Stimulated activated CD4-positive, alpha-beta T cell treated with anti-CD3 and anti-CD28 coated beads, Interleukin-15, amount 100 ng/mL, for 1 hour (primary cell): Measurements from ENCODE around the gene MOCOS.
"Not testable (repeated sequence)": the region's sequence is repeated elsewhere in the genome, so short reads cannot be mapped to it uniquely, and the experiment has no call there.

Experiments
- DNase-seq, 2 donors: peaks; one replicate each; pipeline ENCODE4 v3.0.0-alpha.2; 2020; ENCODE audit warnings: low read depth in 1 of 2, low spot score in 1 of 2

MOCOS gene

GRCh38 chr18:36200354-36200771 is 13.1 kb downstream of the MOCOS start:
- DNase-seq, result no peak

- DNase-seq, result no peak
Measured at GRCh38 chr18:36201765-36202164, 14.5 kb downstream of the MOCOS start.

- DNase-seq, result no peak
Measured at GRCh38 chr18:36203360-36203895, 16.1 kb downstream of the MOCOS start.

- no peak for DNase-seq
Measured at GRCh38 chr18:36205166-36205565, 17.9 kb downstream of the MOCOS start.

GRCh38 chr18:36207303-36207702 is 20.0 kb downstream of the MOCOS start:
- DNase-seq, result no peak

DNA sequence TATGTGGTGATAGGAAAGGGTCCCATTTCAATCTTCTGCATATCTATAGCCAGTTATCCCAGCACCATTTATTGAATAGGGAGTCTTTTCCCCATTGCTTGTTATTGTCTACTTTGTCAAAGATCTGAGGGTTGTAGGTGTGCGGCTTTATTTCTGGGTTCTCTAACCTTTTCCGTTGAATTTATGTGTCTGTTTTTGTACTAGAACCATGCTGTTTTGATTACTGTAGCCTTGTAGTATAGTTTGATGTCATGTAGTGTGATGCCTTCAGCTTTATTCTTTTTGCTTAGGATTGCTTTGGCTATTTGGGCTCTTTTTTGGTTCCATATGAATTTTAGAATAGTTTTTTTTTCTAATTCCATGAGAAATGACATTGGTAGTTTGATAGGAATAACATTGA is 20.7 kb downstream of the MOCOS start:
- DNase-seq, result not testable (repeated sequence)

DNA sequence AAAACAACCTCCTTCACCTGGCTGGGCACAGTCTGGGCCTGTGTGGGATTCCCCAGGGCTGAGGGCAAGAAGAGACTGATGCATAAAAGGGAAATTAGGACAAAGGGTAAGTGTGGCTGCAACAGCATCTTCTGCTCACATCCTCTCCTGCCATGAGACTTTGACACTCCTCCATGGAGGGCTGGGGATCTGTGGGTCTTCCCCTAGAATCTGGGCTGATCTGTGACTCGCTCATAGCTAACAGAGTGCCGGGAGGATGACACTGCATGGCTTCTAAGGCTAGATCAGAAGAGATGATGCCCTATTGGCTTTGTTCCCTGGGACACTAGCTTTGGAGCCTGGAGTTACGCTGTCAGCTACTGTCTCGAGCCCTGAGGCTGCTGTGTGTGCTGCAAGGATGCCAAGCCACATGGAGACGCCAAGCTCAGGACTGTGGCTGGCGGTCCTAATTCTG is 24.3 kb downstream of the MOCOS start:
- DNase-seq, result no peak

- DNase-seq, result no peak
Measured at GRCh38 chr18:36212301-36213171, 25.2 kb downstream of the MOCOS start.

DNA sequence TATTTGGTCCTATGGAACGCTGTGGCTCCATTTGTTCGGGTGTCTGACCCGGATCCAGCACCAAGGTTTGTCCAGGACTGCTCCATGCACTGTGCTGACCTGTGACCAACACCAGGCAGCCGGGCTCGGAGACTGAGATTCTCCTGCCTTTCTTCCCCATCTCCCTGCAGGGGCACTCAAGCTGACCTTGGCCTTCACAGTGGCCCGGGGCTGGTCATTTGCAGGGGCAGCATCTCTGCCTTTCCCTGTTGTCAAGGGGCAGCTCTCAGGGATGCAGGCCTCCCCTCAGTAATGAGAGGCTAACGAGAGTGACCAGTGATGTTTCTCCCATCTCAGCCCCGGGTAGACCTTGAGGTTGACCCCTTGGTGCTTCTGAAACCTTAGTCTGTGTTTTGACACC is 27.5 kb downstream of the MOCOS start:
- no peak for DNase-seq

DNA sequence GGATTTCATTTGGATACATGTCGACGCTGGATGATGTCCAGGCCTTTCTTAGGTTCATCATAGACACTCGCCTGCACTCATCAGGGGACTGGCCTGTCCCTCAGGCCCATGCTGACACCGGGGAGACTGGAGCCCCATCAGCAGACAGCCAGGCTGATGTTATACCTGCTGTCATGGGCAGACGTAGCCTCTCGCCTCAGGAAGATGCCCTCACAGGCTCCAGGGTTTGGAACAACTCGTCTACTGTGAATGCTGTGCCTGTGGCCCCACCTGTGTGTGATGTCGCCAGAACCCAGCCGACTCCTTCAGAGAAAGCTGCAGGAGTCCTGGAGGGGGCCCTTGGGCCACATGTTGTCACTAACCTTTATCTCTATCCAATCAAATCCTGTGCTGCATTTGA is 28.3 kb downstream of the MOCOS start:
- DNase-seq, result no peak

DNA sequence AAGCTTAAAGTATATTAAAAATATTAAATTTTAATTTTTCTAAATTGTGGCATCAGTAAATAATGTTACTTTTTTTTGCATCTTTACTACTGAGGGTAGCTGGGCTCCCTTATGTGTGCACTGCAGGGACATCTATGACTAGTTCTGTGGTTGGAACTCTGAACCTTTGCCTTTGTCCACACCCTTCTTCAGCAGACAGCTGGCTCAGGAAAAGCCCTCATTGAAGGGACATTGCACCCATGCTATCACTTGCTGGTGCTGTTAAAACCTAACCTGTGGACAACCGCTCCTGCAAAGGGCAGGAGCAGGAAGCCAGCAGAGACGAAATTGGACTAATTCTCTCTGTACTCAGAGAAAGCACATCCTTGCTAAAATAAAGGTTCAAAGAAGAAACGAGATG is 30.1 kb downstream of the MOCOS start:
- no peak for DNase-seq

DNA sequence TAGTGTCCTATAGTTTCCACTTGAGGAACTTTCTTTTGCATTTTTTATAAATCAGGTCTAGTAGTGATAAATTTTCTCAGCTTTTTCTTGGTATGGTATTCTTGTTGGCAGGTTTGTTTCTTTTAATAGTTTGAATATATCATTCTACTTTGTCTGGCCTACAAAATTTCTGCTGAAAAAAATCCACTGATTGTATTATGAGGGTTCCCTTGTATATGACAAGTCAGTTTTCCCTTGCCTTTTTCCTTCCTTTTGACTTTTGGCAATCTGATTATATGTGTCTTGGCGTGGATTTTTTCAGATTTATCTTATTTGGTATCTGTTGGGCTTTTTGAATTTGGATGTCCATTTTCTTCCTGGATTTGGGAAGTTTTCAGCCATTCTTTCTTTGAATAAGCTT is 41.9 kb downstream of the MOCOS start:
- no peak for DNase-seq

- not testable (repeated sequence) for DNase-seq
Measured at GRCh38 chr18:36240510-36240909, 53.2 kb downstream of the MOCOS start.

- no peak for DNase-seq
Measured at GRCh38 chr18:36241831-36242230, 54.5 kb downstream of the MOCOS start.

DNA sequence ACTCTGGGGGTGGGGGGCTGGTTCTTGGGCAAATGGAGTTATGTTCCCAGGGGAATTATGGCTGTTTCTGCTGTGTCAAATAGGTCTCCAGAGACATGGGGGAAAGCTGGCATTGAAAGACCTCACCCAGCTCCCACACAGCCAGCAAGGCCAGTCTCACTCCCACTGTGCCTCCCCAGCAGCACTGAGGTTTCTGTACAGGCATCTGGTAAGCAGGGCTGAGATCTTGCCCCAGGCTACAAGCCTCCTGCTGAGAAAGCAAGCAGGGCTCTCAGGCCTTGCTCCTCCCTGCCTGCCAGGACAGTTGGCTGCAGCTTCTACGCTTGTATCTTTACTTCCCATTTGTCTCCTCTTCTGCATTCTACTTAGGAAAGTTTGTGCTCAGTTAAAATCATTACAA is 59.7 kb downstream of the MOCOS start:
- DNase-seq, result no peak

GRCh38 chr18:36249392-36249791 is 62.1 kb downstream of the MOCOS start:
- DNase-seq, result no peak

- DNase-seq, result no peak
Measured at GRCh38 chr18:36250827-36251226, 63.5 kb downstream of the MOCOS start.

- no peak for DNase-seq
Measured at GRCh38 chr18:36255072-36255698, 67.9 kb downstream of the MOCOS start.

- DNase-seq, result no peak
Measured at GRCh38 chr18:36256094-36256493, 68.8 kb downstream of the MOCOS start.

DNA sequence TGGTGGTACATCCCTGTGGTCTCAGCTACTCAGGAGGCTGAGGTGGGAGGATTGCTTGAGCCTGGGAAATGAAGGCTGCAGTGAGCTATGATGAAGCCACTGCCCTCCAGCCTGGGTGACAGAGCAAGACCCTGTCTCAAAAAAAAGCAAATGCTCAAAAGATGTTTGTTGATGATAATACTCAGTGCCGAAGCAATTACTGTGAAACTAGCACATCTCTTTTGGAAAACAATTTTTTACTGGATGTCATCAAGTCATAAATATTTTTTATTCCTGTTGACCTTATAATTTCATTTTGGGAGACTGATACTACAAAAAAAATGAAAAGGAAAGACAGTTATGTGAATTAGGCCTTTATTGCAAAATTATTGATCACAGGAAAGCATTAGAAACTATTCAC is 75.7 kb downstream of the MOCOS start:
- DNase-seq, result no peak

DNA sequence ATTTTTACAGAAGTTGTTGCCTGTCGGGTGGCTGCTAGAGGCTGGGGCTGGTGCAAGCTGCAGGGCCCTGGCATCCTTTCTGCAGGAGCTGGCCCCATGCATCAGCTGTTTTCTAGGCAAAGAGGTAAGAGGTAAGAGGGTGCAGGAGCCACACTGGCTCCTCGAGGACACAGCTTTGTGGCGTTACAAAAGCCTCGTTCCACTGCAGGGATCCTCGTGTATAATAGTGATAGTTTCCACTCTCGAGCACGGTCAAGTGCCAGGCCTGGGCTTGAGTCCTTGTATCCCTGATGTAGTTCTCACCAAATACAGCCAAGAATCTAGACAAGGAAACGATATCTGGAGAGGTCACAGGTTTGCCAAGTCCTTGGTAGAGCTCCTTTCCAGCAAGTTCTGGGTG is 77.0 kb downstream of the MOCOS start:
- no peak for DNase-seq

- DNase-seq, result no peak
Measured at GRCh38 chr18:36265015-36265414, 77.7 kb downstream of the MOCOS start.
